ENCODE data around the gene MYOT. TPM values are rescaled to one million over a fixed set of nuclear protein-coding genes. Genes with fewer than 3 reads are reported as not detected.

The MYOT gene
- total RNA-seq, 1 experiment from 2014 or later = not detected

- Mint-ChIP-seq H3K4me1 (peaks cover 19% of the 10 kb centered on the region), H3K27me3 (ENCODE audit: low read depth) (no peaks in the 10 kb centered on the region), H3K4me3 (no peak overlapping the region), H3K27ac (no peak overlapping the region), H3K36me3 (no peaks in the 10 kb centered on the region), H3K9me3 (peaks cover 6% of the 10 kb centered on the region)
- no peak for DNase-seq (ENCODE audit: low spot score)
- CTCF ChIA-PET = interaction anchor here (0.6 to 5.7 kb wide), 20 partner anchors 12 to 218 kb away, joined by 3 to 97 read pairs (median 4); partner anchors contain the start of gene PKD2L2
- TF ChIP-seq ZNF317 (CRISPR knock-in tag; IDR thresholded peaks at IDR 0.05; ENCODE audit: borderline replicate concordance, low read depth) (no peak), ZNF219 (CRISPR knock-in tag; IDR thresholded peaks at IDR 0.05; ENCODE audit: borderline replicate concordance) (no peak), JUN (CRISPR knock-in tag; IDR thresholded peaks at IDR 0.05) (no peak), ZNF425 (CRISPR knock-in tag; conservative IDR thresholded peaks at IDR 0.05) (no peak), PREB (CRISPR knock-in tag; IDR thresholded peaks at IDR 0.05; ENCODE audit: borderline replicate concordance) (no peak), NR1H2 (CRISPR knock-in tag; IDR thresholded peaks at IDR 0.05) (no peak), ZNF416 (CRISPR knock-in tag; IDR thresholded peaks at IDR 0.05) (no peak), FOXJ3 (CRISPR knock-in tag; IDR thresholded peaks at IDR 0.05; ENCODE audit: borderline replicate concordance) (no peak), ETV6 (CRISPR knock-in tag; IDR thresholded peaks at IDR 0.05) (no peak)
- TF ChIP-seq, protein P1, sequence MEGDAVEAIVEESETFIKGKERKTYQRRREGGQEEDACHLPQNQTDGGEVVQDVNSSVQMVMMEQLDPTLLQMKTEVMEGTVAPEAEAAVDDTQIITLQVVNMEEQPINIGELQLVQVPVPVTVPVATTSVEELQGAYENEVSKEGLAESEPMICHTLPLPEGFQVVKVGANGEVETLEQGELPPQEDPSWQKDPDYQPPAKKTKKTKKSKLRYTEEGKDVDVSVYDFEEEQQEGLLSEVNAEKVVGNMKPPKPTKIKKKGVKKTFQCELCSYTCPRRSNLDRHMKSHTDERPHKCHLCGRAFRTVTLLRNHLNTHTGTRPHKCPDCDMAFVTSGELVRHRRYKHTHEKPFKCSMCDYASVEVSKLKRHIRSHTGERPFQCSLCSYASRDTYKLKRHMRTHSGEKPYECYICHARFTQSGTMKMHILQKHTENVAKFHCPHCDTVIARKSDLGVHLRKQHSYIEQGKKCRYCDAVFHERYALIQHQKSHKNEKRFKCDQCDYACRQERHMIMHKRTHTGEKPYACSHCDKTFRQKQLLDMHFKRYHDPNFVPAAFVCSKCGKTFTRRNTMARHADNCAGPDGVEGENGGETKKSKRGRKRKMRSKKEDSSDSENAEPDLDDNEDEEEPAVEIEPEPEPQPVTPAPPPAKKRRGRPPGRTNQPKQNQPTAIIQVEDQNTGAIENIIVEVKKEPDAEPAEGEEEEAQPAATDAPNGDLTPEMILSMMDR (IDR thresholded peaks at IDR 0.05) = no peak
- no peak for ATAC-seq
- POLR2A ChIA-PET = no interaction called here
These were observed 44.7 kb upstream of the MYOT start for GRCh38 chr5:137822984-137823383.

GRCh38 chr5:137825165-137825564, 42.5 kb upstream of the MYOT start:
- CTCF ChIA-PET = interaction anchor here (0.9 to 5.7 kb wide), 5 partner anchors 12 to 196 kb away, joined by 3 to 97 read pairs (median 4); no protein-coding TSS in a partner anchor
- Mint-ChIP-seq H3K4me1 (peaks cover 19% of the 10 kb centered on the region), H3K4me3 (no peak overlapping the region), H3K9me3 (peaks cover 6% of the 10 kb centered on the region), H3K27me3 (ENCODE audit: low read depth) (no peaks in the 10 kb centered on the region), H3K27ac (no peak overlapping the region), H3K36me3 (no peaks in the 10 kb centered on the region)
- POLR2A ChIA-PET = no interaction called here
- peak; percentile 64 for ATAC-seq
- no peak for DNase-seq (ENCODE audit: low spot score)
- TF ChIP-seq ZNF121 (CRISPR knock-in tag; IDR thresholded peaks at IDR 0.05) (no peak), CBFB (CRISPR knock-in tag; IDR thresholded peaks at IDR 0.05; ENCODE audit: low read depth) (no peak), MYBL2 (CRISPR knock-in tag; IDR thresholded peaks at IDR 0.05) (no peak), FOXP1 (CRISPR knock-in tag; IDR thresholded peaks at IDR 0.05; ENCODE audit: borderline replicate concordance) (no peak), IRF2 (CRISPR knock-in tag; IDR thresholded peaks at IDR 0.05; ENCODE audit: borderline replicate concordance, low read depth) (no peak)

GRCh38 chr5:137826067-137826466, 41.6 kb upstream of the MYOT start:
- no peak for TF ChIP-seq IRF2 (CRISPR knock-in tag; IDR thresholded peaks at IDR 0.05; ENCODE audit: borderline replicate concordance, low read depth)
- TF ChIP-seq ATF1 (CRISPR knock-in tag; IDR thresholded peaks at IDR 0.05) = no peak
- no peak for TF ChIP-seq AR (CRISPR knock-in tag; IDR thresholded peaks at IDR 0.05)
- TF ChIP-seq HMGA2 (CRISPR knock-in tag; IDR thresholded peaks at IDR 0.05) = no peak
- TF ChIP-seq, protein P2, sequence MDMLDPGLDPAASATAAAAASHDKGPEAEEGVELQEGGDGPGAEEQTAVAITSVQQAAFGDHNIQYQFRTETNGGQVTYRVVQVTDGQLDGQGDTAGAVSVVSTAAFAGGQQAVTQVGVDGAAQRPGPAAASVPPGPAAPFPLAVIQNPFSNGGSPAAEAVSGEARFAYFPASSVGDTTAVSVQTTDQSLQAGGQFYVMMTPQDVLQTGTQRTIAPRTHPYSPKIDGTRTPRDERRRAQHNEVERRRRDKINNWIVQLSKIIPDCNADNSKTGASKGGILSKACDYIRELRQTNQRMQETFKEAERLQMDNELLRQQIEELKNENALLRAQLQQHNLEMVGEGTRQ (CRISPR knock-in tag; IDR thresholded peaks at IDR 0.05) = no peak
- no peak for TF ChIP-seq OVOL2 (CRISPR knock-in tag; IDR thresholded peaks at IDR 0.05; ENCODE audit: borderline replicate concordance)
- H3K27ac Mint-ChIP-seq = no peak overlapping the region
- CTCF ChIA-PET = interaction anchor here (0.9 to 5.7 kb wide), 4 partner anchors 11 to 197 kb away, joined by 3 to 97 read pairs (median 5); no protein-coding TSS in a partner anchor

More at GRCh38 chr5:137826067-137826466, 41.6 kb upstream of the MYOT start:
- POLR2A ChIA-PET = no interaction called here
- H3K27me3 Mint-ChIP-seq (ENCODE audit: low read depth) = no peaks in the 10 kb centered on the region
- no peak for ATAC-seq
- H3K4me3 Mint-ChIP-seq = no peak overlapping the region
- DNase-seq (ENCODE audit: low spot score) = no peak
- H3K4me1 Mint-ChIP-seq = peaks cover 19% of the 10 kb centered on the region
- H3K9me3 Mint-ChIP-seq = peaks cover 6% of the 10 kb centered on the region
- H3K36me3 Mint-ChIP-seq = no peaks in the 10 kb centered on the region
